ENCODE results near the gene NEK2.
"Not testable (repeated sequence)": the region's sequence is repeated elsewhere in the genome, so short reads cannot be mapped to it uniquely, and the experiment has no call there.

The NEK2 gene

DNA sequence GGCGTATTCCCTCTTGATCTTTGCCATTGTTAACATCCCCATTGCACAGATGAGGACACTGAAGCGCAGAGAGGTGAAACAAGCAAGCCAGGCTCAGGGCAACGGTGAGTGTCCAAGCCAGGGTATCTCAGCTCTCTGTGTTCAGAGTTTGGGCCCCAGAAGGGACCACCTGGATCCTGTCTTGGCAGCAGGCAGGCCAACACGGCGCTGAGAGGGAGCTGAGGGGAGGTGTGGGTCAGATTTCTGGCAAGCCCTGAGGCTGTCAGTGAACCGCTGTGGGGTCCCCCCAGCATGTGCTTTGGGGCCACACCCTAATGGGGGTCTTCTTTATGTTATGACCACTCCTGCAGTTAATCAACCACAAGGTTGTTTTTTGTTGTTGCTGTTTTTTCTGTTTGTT is 23.1 kb downstream of the NEK2 start:
- DNase-seq = no peak

DNA sequence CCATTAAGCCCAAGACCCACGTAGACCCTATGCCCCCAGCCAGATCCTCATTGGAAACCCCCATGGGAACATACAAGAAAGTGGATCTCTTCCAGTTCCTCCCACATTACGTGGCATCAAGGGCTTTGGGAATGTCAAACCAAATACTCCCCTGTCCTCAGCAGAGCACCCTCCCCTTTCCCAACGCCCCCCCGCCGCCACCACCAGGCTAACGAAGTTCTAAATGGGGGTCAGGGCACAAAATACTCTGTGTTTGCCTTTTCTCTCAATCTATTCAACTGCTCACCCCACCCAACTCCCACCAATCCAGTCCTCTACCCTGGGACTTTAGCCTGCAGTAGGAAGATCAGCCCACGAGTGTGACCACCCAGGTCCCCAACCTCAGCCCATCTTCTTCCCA is 24.5 kb downstream of the NEK2 start:
- DNase-seq = no peak

DNA sequence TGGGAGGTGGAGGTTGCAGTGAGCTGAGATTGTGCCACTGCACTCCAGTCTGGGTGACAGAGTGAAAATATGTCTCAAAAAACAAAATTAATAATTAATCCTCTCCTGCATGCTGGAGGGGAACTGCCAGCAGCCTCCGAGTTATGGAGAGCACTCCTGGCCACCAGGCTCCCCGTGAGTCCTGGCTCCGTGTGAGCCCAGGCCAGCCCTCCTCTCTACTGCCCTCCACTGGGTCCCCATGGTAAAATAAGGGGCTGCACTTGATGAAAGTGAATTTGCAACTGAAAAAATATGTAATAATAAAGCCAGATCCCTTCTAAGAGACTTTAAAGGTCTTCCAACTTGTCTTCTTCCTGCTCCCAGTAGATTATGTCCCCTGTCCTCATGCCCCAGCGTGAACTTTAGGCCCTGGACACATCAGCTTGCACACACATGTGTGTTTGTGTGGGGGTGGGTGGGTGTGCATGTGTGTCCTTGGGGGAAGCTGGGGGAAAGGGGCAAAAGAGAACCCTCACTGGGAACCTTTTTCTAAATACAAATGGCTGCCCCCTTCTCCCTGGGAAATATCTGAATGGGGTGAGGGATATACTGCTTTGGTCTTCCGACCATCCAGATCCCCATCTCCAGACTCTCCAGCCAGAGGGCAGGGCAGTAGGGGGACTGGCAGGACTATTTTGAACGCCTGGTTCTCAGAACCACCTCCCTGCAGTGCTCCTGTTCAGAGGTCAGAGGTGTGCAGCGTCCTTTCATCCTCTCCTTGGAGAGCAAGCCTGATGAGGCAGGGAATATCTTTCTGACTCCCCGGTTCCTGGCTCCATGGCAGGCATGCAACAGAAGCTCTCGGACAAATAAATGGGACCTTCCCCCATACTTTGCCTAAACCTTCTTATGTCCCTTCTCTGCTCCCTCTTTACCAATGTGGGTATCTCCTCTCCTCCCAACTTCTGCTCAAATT is 26.2 kb downstream of the NEK2 start:
- peak in 3 of 56 donors; percentile 7 to 19 (median 9) for DNase-seq

DNA sequence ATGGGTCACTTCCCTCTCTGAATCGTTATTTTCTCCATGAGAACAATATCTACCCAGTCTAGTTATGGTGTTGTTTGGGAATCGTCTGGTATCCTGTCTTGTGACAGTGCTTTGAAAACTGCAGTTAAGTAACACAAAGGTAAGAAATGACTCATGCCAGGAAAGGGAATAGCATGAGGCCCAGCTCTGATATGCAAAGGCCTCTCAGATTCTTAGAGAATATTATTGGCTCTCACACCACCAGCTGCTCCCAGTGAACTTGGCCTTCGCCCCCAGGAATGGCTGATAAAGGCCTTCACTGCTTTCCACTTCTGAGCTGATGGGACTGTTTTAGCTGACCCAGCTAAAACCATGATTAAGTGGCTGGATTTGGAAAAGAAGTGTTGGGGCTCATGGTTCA is 27.1 kb downstream of the NEK2 start:
- no peak for DNase-seq

DNA sequence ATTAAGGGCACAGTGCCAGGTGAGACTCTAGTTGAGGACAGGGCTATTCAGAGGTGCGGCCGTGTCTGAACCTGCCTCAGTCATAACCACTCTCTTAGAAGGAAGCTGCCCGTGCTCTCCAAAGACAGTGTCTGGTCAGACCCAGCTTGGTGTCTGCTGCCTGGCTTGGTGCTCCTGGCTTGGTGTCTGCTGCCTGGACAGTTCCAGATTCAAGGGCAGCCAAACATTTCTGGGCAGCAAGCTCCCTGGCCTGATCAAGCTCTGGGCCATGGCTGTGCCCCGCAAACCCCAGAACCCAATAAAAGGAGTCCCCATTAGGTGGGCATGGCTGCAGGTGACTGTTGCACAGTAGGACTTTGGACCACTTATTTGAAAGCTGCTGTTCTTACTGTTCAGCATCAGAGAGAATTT is 27.7 kb downstream of the NEK2 start:
- no peak for DNase-seq

DNA sequence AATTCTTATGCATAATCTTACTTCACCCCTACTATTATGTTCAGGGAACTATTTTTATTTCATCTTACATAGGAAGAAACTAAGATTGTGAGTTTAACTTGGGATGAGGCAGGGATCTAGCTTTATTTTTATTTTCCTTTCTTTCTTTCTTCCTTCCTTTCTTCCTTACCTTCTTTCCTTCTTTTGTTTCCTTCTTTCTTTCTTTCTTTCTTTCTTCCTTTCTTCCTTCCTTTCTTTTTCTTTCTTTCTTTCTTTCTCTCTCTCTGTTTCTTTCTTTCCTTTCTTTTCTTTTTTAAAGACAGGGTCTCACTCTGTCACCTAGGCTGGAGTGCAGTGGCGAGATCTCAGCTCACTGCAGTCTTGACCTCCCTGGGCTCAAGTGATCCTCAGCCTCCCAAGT is 28.9 kb downstream of the NEK2 start:
- no peak for DNase-seq

DNA sequence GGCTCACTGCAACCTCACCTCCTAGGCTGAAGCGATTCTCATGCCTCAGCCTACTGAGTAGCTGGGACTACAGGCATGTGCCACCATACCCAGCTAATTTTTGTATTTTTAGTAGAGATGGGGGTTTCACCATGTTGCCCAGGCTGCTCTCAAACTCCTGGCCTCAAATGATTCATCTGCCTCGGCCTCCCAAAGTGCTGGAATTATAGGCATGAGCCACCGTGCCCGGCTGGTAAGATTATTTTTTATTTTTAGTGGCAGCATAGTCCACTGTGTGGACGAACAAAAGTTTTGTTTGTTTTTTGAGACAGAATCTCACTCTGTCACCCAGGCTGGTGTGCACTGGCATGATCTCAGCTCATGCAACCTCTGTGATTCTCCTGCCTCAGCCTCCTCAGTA is 29.8 kb downstream of the NEK2 start:
- DNase-seq = not testable (repeated sequence)

DNA sequence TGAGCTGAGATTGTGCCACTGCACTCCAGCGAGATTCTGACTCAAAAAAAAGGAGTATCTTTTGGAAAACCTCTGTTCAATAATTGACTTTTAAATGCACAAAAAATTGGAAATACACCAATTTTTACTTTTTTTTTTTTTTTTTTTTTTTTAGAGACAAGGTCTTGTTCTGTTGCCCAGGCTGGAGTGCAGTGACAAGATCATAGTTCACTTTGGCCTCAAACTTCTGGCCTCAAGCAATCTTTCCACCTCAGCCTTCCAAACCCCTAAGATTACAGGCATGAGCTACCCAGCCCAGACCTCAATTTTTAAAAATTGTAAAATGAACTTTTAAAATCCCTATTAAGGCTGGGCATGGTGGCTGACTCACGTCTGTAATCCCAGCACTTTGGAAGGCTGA is 30.8 kb downstream of the NEK2 start:
- DNase-seq = no peak

DNA sequence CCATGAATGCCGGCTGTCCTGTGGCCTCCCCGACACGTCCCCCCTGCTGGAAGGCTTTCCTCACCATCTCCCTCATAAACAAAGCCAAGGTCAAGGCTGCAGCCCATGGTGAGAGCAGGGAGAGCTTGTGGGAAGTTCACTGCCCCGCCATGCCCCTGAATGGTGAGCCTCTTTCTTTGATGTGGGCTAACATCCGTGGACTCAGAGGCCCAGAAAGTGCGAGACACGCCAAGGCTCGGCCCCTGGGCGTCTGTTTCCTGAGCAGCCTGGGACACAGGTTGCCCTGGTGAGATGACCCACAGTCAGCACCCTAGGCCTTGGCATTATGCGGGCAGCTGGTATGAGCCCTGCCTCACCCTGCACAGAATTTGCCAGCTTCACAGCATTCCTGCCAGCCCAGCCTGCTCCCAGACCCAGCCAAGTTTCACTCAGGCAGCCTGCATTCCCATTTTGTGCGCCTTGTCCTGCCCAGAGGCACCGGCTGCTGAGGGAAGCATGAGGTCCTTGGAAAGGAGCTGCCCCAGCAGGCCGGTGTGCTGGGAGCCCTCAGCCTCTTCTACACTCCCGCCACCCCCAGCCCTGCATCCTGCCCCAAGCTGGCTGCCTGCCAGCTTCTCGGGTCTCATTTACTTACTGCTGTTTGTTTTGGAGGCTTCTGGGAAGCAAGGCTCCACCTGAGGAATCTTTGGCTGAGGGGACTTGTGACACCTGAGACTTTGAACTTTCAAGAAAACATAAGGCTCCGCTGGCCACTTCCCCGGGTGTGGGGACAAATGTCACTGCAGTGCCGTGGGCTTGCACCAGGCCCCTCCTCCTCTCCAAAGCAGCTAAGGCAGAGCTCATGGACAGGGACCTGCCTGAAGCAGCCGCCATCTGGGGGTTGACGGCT is 31.9 kb downstream of the NEK2 start:
- peak in 9 of 56 donors; percentile 2 to 56 (median 15) for DNase-seq

DNA sequence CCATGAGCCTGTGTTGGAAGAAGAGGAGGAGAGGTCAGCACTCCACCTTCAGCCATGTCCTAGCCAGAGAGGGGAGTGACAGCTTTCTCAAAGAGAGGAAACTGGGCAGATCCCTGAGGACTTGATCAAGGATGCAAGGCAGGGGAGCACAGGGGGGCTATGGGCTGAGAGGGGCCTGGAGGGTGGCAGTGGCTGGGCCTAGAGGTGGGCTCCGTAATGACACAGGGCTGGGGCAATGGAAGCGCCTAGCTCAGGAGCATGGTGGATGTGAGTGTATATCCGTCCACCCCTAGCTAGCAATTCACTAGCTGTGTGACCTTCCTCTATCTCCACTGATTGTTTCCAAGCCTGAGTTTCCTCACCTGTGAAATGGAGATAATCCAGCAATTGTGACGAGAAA is 32.6 kb downstream of the NEK2 start:
- DNase-seq = no peak

DNA sequence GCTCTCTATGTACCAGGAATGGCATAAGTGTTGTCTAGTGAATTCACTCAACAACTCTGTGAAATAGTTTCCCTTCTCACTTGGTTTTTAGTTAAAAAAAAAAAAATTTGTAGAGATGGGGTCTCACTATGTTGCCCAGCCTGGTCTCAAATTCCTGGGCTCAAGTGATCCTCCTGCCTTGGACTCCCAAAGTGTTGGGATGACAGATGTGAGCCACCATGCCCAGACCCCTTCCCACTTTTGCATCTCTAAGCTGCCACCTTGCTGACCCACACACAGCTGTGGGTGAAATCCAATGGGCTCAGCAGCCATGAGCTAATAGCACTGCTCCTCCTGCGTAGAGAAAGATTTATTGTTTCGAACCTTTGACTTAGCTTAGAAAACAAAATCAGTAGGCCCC is 33.5 kb downstream of the NEK2 start:
- DNase-seq = no peak

DNA sequence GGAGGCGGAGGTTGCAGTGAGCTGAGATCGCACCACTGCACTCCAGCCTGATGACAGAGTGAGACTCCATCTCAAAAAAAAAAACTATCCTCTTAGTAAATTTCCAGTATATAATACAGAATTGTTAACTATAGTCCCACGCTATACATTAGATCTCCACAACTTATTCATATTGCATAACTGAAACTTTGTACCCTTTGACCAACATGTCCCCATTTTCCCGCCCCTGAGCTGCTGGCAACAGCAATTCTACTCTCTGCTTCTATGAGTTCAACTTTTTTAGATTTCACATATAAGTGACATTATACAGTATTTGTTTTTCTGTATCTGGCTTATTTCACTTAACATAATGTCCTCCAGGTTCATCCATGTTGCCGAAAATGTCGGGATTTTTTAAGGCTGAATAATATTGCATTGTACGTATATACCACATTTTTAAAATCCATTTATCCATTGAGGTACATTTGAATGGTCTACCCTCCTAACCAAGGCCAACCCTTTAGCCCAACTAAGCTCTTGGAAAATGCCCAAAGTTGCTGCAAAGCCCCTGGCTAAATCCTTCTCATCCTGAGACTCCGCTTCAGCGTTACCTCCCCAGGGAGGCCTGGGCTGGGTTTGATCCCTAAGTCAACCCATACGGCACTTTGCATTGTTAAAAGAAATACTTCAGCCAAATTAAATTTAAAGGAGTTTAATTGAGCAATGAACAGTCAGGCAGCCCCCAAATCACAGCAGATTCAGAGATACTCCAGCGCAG is 34.2 kb downstream of the NEK2 start:
- DNase-seq = no peak

DNA sequence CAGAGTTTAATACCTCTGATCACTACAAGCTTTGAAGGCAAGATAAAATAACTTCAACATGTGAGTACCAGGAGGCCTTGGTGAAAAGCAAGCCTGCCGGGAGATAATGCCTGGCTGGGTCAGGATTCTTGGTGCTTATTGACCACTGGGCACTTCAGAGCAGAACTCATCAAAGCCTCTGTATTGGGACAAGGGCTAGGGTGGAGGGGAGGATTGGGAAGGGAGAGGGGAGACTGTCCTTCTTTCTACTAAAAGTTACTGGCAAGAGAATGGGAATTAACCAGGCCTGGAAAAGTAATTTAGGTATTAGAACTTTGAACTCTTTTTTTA is 35.2 kb downstream of the NEK2 start:
- no peak for DNase-seq

DNA sequence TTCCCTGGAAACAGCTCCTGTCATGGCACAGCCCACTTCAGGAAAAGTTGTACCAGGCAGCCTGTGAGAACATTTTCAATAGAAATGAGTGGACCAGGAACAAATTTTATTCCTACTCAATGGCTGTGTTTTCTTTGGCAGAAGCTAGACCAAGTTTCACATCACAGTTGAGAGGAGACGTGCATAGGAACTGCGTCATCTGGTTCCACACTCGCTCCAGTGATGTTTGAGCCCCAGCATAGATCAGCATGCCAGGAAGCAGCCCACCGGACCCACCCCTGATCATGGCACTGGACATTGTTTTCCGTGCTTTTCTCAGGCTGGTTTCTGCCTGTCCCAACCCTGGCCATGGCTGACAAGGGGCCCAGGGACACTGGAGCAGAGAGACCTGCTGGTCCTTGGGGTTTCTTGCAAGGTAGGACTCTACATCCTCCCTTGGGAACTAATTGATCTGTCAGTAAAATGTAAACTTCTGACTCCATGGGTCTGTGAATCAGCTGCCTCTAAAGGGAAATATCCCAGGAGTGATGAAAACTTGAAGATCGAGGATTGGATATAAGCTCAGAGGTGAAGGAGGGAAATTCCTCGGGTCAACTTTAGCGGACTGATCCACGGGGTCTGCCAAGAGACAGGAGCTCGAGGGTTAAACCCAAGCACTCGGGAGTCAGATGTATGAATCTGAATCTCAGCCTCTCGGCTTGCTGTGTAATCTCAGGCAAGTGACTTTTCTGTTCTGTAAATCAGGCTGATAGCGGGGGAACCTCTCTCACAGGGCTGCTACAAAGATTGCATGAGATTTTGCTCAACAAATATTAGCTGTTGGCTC is 35.7 kb downstream of the NEK2 start:
- DNase-seq = no peak

DNA sequence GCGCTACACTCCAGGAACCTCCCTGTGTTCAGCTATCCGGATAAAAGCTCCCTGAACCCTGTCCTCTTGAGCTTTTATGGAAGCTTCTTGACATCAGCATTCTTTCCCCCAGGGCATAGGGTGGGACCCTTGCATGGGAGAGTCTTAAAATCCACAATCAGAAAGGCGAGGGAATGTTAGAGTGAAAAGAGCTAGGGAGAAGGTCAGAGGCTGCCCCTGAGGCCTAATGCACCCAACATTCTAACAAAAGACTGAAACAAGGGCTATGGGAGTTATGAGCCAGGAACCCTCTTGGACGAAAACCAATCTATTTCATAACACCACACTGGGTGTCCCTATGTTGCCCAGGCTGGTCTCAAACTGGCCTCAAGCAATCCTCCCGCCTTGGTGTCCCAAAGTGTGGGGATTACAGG is 36.7 kb downstream of the NEK2 start:
- DNase-seq = no peak

DNA sequence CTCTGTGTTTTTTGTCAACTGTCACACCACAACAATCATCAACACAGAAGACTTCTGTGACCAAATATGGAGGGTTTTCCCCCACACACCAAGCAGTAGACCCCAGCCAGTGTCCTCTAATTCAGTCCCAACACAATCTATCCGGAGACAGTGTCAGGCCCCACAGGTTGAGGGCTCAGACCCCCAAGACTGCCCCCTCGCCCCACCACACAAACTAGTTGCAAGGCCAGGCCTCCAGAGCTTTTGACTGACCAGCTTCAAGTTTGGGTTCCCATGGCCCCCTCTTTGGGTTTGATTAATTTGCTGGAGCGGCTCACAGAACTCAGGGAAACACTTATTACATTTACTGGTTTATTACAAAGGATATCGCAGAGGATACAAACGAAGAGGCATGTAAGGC is 37.2 kb downstream of the NEK2 start:
- DNase-seq = no peak

DNA sequence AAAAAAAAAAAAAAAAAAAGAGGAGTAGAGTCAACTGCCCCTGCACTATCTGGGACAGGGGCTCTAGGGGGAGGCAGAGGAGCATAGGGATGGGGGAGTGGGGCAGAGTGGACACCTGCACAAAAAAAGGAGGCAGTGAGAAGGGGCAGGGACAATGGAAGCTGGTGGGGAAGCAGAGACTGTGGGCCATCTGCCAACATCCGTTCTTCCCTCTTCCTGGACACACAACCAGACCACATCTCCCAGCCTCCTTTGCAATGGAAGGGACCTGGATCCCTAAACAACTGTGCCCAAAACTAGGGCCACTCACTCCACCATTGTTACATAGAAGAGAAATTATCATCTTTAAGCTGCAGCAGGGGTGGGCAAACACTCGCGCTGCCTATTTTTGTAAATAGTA is 38.4 kb downstream of the NEK2 start:
- DNase-seq = no peak

DNA sequence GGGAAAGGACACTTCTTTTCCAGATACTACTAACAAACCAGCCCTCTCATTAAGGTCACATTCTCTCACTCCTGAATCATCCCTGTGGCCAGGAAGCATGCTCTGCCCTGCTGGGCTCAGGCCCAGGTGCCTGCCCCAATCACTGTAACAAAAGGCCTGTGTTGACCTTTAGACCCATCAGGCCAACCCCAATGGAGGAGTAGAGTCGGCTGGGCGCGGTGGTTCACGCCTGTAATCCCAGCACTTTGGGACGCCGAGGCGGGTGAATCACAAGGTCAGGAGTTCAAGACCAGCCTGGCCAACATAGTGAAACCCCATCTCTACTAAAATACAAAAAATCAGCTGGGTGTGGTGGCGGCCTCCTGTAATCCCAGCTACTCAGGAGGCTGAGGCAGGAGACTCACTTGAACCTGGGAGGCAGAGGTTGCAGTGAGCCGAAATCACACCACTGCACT is 38.8 kb downstream of the NEK2 start:
- DNase-seq = not testable (repeated sequence)

DNA sequence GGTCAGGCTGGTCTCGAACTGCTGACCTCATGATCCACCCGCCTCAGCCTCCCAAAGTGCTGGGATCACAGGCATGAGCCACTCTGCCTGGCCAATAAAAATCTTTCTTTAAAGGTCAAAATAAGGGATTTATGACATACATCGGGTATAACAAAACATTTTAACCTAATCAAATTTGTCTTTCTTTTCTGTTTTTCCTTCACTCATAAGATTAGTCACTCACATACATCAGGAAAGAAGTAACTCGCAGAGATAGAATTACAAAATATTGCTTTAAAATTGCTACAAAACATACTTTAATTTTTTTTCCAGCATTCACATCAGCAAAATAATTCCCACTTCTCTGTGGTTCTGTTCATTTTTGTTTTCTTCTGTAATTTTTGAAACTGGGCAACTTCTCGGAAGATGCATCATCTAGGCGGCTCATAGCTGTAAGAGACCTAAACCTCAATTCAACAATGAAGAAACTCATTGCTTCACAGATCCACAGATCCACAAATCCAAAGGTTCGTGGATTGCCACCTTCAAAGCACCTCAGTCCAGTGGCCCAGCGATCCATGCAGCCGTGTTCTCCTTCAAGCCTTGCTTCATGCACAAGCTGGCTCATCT is 39.7 kb downstream of the NEK2 start:
- DNase-seq = no peak

DNA sequence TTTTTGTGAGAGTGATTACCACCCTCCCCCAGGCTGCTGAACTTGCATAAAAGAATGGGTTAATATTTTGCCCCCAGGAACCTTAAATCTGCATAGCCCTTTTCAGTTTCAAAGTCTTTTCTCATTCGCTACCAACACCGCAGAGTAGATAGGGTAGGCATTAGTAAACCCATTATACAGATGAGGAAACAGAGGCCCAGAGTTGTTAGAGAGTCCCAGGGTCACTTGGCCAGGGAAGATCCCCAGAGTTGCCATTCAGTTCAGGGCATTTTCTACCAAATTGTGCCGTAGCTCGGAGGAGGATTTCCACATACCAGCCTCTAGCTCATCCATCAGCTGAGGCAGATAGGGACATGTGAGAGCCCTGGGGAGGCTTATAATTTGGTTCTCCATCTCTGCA is 40.5 kb downstream of the NEK2 start:
- no peak for DNase-seq
